H1 (cell line): Measurements from ENCODE around the gene LRP8. TPM values are rescaled to one million over a fixed set of nuclear protein-coding genes. Genes with fewer than 3 reads are reported as not detected.
A peak's percentile ranks its signal among the peaks of the same experiment; 100 is the strongest.

Source experiments
- CTCF ChIA-PET: fragments of 300-600 bp; sonication (Branson Sonifier 250); formaldehyde crosslinking; loops from one replicate; lab custom pipeline; 2021; ENCODE audit not compliant: partially characterized antibody; lab: Charles Lee
- POLR2A ChIA-PET: fragments of 300-600 bp; sonication (Branson Sonifier 250); formaldehyde crosslinking; loops from one replicate; lab custom pipeline; 2021; ENCODE audit warnings: inconsistent platforms; ENCODE audit not compliant: partially characterized antibody; lab: Charles Lee
- DNase-seq, 2 experiments: peaks; one replicate each; pipeline versions ENCODE4 v3.0.0 to v3.0.0-alpha.2; 2010 to 2022; ENCODE audit warnings: low spot score in 2 of 2, low read depth in 1 of 2, mixed read lengths in 1 of 2
- FAIRE-seq: peaks from 2 replicates; lab custom pipeline; 2011; peaks lifted over from hg19 to GRCh38; lab: Jason Lieb, UNC
- H2AFZ ChIP-seq: 2 replicates; pipeline ENCODE4 v1.8.1; 2012; ENCODE audit warnings: low read length, inconsistent platforms
- H2AK5ac ChIP-seq: 2 replicates; pipeline ENCODE4 v1.6.1; 2013; ENCODE audit warnings: low read depth, low read length
- H2BK120ac ChIP-seq: replicated peaks from 2 replicates; pipeline ENCODE3; 2013; ENCODE audit warnings: low read depth, low read length, inconsistent platforms
- H2BK12ac ChIP-seq: 2 replicates; pipeline ENCODE4 v1.6.1; 2013; ENCODE audit warnings: low read depth, low read length
- H2BK15ac ChIP-seq: 2 replicates; pipeline ENCODE4 v1.6.1; 2013; ENCODE audit warnings: low read length
- H2BK20ac ChIP-seq: 2 replicates; pipeline ENCODE4 v1.6.1; 2013; ENCODE audit warnings: low read length
- H2BK5ac ChIP-seq: 2 replicates; pipeline ENCODE4 v1.6.1; 2013; ENCODE audit warnings: low read depth, low read length
- H3K14ac ChIP-seq: 2 replicates; pipeline ENCODE4 v1.6.1; 2013; ENCODE audit warnings: inconsistent platforms; ENCODE audit not compliant: insufficient read length
- H3K18ac ChIP-seq: 2 replicates; pipeline ENCODE4 v1.6.1; 2013; ENCODE audit warnings: low read length; ENCODE audit errors: extremely low read depth
- H3K23ac ChIP-seq: 2 replicates; pipeline ENCODE4 v1.6.1; 2013; ENCODE audit warnings: inconsistent platforms; ENCODE audit not compliant: insufficient read length
- H3K23me2 ChIP-seq: 2 replicates; pipeline ENCODE4 v1.6.1; 2013; ENCODE audit warnings: low read depth, low read length
- H3K27ac ChIP-seq: 2 replicates; pipeline ENCODE4 v1.6.1; 2011; ENCODE audit warnings: low read depth, low read length, inconsistent platforms
- H3K27me3 ChIP-seq, 4 experiments: replicated peaks in 1 of 4; 1 replicate in 1 of 4; 2 replicates in 3 of 4; pipeline versions ENCODE4 v1.6.1 to v1.8.1; 2011 to 2013; ENCODE audit warnings: low read length in 3 of 4, mild to moderate bottlenecking in 3 of 4, inconsistent platforms in 2 of 4, mixed read lengths in 2 of 4, moderate library complexity in 1 of 4; ENCODE audit not compliant: control insufficient read depth in 3 of 4, insufficient read depth in 3 of 4; ENCODE audit errors: extremely low read depth in 1 of 4
- H3K36me3 ChIP-seq, 4 experiments: 2 replicates each; pipeline versions ENCODE4 v1.6.1 to v1.8.1; 2011 to 2013; ENCODE audit warnings: mild to moderate bottlenecking in 4 of 4, low read length in 3 of 4, moderate library complexity in 2 of 4, control low read depth in 1 of 4, inconsistent platforms in 1 of 4; ENCODE audit not compliant: insufficient read depth in 4 of 4, control insufficient read depth in 2 of 4
- H3K4ac ChIP-seq: replicated peaks from 2 replicates; pipeline ENCODE3; 2013; ENCODE audit warnings: low read length, low read depth, mixed read lengths, inconsistent platforms; ENCODE audit not compliant: insufficient read length
- H3K4me1 ChIP-seq, 4 experiments: replicated peaks in 1 of 4; 1 replicate in 1 of 4; 2 replicates in 3 of 4; pipeline versions ENCODE4 v1.6.1 to v1.8.1; 2011 to 2013; ENCODE audit warnings: low read length in 3 of 4, inconsistent platforms in 2 of 4, mixed read lengths in 1 of 4; ENCODE audit not compliant: insufficient read depth in 4 of 4, control insufficient read depth in 3 of 4
- H3K4me2 ChIP-seq, 2 experiments: 2 replicates each; pipeline versions ENCODE4 v1.6.1 to v1.8.1; 2011 to 2013; ENCODE audit warnings: low read depth in 2 of 2, low read length in 2 of 2, control low read depth in 1 of 2, inconsistent platforms in 1 of 2, mild to moderate bottlenecking in 1 of 2; ENCODE audit not compliant: insufficient read depth in 1 of 2
- H3K4me3 ChIP-seq, 4 experiments: fragments of 200-600, 300-600 bp in 1 of 4; sonication (generic), shearing (Covaris generic), sonication (Bioruptor Twin) in 1 of 4; 2 replicates each; pipeline versions ENCODE4 v1.5.1 to v1.8.1; 2011 to 2016; ENCODE audit warnings: low read length in 4 of 4, low read depth in 3 of 4, control low read depth in 2 of 4, inconsistent platforms in 2 of 4, mild to moderate bottlenecking in 2 of 4, mixed read lengths in 1 of 4, moderate library complexity in 1 of 4; ENCODE audit not compliant: insufficient read depth in 2 of 4; ENCODE audit errors: extremely low read depth in 1 of 4
- H3K56ac ChIP-seq: replicated peaks from 2 replicates; pipeline ENCODE3; 2013; ENCODE audit warnings: low read depth, mild to moderate bottlenecking, mixed read lengths, low read length, inconsistent platforms; ENCODE audit not compliant: insufficient read length
- H3K79me1 ChIP-seq: 2 replicates; pipeline ENCODE4 v1.6.1; 2013; ENCODE audit warnings: low read depth, low read length, control low read depth
- H3K79me2 ChIP-seq, 2 experiments: 2 replicates each; pipeline versions ENCODE4 v1.6.1 to v1.8.1; 2012 to 2013; ENCODE audit warnings: low read length in 2 of 2, mild to moderate bottlenecking in 2 of 2, inconsistent platforms in 1 of 2; ENCODE audit not compliant: insufficient read depth in 2 of 2, control insufficient read depth in 1 of 2
- H3K9ac ChIP-seq, 4 experiments: replicated peaks in 1 of 4; 1 replicate in 1 of 4; 2 replicates in 3 of 4; pipeline versions ENCODE4 v1.6.1 to v1.8.1; 2011 to 2013; ENCODE audit warnings: low read depth in 3 of 4, low read length in 3 of 4, control low read depth in 2 of 4, mild to moderate bottlenecking in 2 of 4, moderate library complexity in 2 of 4, inconsistent platforms in 1 of 4; ENCODE audit errors: extremely low read depth in 1 of 4
- H3K9me3 ChIP-seq, 2 experiments: 2 replicates each; pipeline versions ENCODE4 v1.6.1 to v1.8.1; 2012 to 2013; ENCODE audit warnings: mild to moderate bottlenecking in 2 of 2, moderate library complexity in 2 of 2, control low read depth in 1 of 2, inconsistent platforms in 1 of 2, low read depth in 1 of 2, low read length in 1 of 2, mixed read lengths in 1 of 2; ENCODE audit not compliant: insufficient read depth in 2 of 2
- H4K20me1 ChIP-seq, 2 experiments: replicated peaks in 1 of 2; 2 replicates each; pipeline versions ENCODE3 to v1.8.1; 2011 to 2013; ENCODE audit warnings: inconsistent platforms in 2 of 2, low read length in 2 of 2, mild to moderate bottlenecking in 1 of 2; ENCODE audit not compliant: insufficient read depth in 2 of 2, control insufficient read depth in 1 of 2
- H4K5ac ChIP-seq: 2 replicates; pipeline ENCODE4 v1.6.1; 2013; ENCODE audit warnings: low read length, low read depth, mixed read lengths, inconsistent platforms; ENCODE audit not compliant: insufficient read length
- H4K8ac ChIP-seq: 2 replicates; pipeline ENCODE4 v1.8.0; 2013; ENCODE audit warnings: mild to moderate bottlenecking, moderate library complexity, low read length, inconsistent platforms; ENCODE audit not compliant: insufficient read depth; ENCODE audit errors: extremely low read depth
- H4K91ac ChIP-seq: replicated peaks from 2 replicates; pipeline ENCODE3; 2013; ENCODE audit warnings: low read length, mixed read lengths, inconsistent platforms; ENCODE audit not compliant: insufficient read length
- ASH2L ChIP-seq: fragments of 200-600, 300-600 bp; sonication (generic); IDR thresholded peaks from one replicate; pipeline ENCODE4 v1.7.1; 2017; ENCODE audit warnings: low read length
- BRCA1 ChIP-seq: IDR thresholded peaks from 2 replicates; pipeline ENCODE4 v1.6.1; 2012; ENCODE audit warnings: low read depth, low read length, improper control_type of control experiment
- EZH2 ChIP-seq: fragments of 200-600 bp; sonication (generic); IDR thresholded peaks from 2 replicates; pipeline ENCODE4 v1.7.1; 2012; ENCODE audit warnings: low read depth, mild to moderate bottlenecking, moderate library complexity, low read length, inconsistent platforms; ENCODE audit not compliant: severe bottlenecking
- FOSL1 ChIP-seq: IDR thresholded peaks from 2 replicates; pipeline ENCODE4 v1.6.1; 2011; ENCODE audit warnings: mild to moderate bottlenecking, low read depth, low read length, moderate library complexity; ENCODE audit not compliant: insufficient read depth
- GTF2F1 ChIP-seq: IDR thresholded peaks from 2 replicates; pipeline ENCODE4 v1.6.1; 2012; ENCODE audit warnings: low read depth, low read length, improper control_type of control experiment, borderline replicate concordance
- KDM5A ChIP-seq: fragments of 200-600 bp; IDR thresholded peaks from 2 replicates; pipeline ENCODE4 v1.7.1; 2012; ENCODE audit warnings: mild to moderate bottlenecking, low read length, inconsistent platforms, mixed read lengths
- NRF1 ChIP-seq: IDR thresholded peaks from 2 replicates; pipeline ENCODE4 v1.6.1; 2011; ENCODE audit warnings: mild to moderate bottlenecking, low read depth, low read length, improper control_type of control experiment
- RNF2 ChIP-seq: fragments of 200-900, 300-1000 bp; sonication (generic); IDR thresholded peaks from 2 replicates; pipeline ENCODE4 v1.7.1; 2016; ENCODE audit warnings: borderline replicate concordance, low read depth, mild to moderate bottlenecking, antibody characterized with exemption, low read length; ENCODE audit not compliant: poor library complexity, severe bottlenecking; ENCODE audit errors: missing control alignments
- SIRT6 ChIP-seq: IDR thresholded peaks from one replicate; pipeline ENCODE4 v1.7.1; 2012; ENCODE audit warnings: low read length, inconsistent platforms
- SIX5 ChIP-seq: IDR thresholded peaks from 2 replicates; pipeline ENCODE4 v1.6.1; 2011; ENCODE audit warnings: mild to moderate bottlenecking, low read depth, low read length
- SP2 ChIP-seq: IDR thresholded peaks from 2 replicates; pipeline ENCODE4 v1.6.1; 2012; ENCODE audit warnings: mild to moderate bottlenecking, low read length, inconsistent platforms
- SRF ChIP-seq: IDR thresholded peaks from 2 replicates; pipeline ENCODE4 v1.6.1; 2011; ENCODE audit warnings: mild to moderate bottlenecking, low read depth, low read length, moderate library complexity
- TEAD4 ChIP-seq: IDR thresholded peaks from 2 replicates; pipeline ENCODE4 v1.6.1; 2012; ENCODE audit warnings: low read depth, low read length, inconsistent platforms, mixed read lengths
- WGBS, 2 experiments: shearing (Covaris generic) in 1 of 2; methylation state at CpG; one replicate each; pipeline versions ENCODE4 v1.1.6 to v1.1.7; 2013 to 2015; ENCODE audit warnings: low lambda C conversion rate in 2 of 2, mixed read lengths in 2 of 2, inconsistent platforms in 1 of 2, low coverage in 1 of 2, missing lambda C conversion rate in 1 of 2; ENCODE audit not compliant: insufficient replicate concordance in 2 of 2, insufficient coverage in 1 of 2, insufficient read length in 1 of 2; ENCODE audit errors: extremely low coverage in 1 of 2, missing lambda C conversion rate in 1 of 2; 5-methylcytosine and 5-hydroxymethylcytosine counted together
- polyA plus RNA-seq, 7 experiments: library from polyadenylated mRNA; depleted of rRNA in 3 of 7; stranded (reverse) in 5 of 7; unstranded in 2 of 7; fragments of >200 nt in 5 of 7; fragments of 200-250 nt in 2 of 7; gene quantifications; 1 replicate in 5 of 7; 2 replicates in 1 of 7; 4 replicates in 1 of 7; pipeline versions ENCODE4 v1.2.1 to v1.2.3, GENCODE V29; 2011 to 2013; ENCODE audit warnings: missing spikeins in 2 of 7, mixed read lengths in 2 of 7
- total RNA-seq: library from RNA; stranded (reverse); fragmentation: NEBNext Ultra II Directional; extraction: Animal tissue kit (Norgen Biotek cat#: 25700); gene quantifications from 2 replicates; pipeline ENCODE4 v1.2.1, GENCODE V29; 2021

The LRP8 gene
- total and polyA plus RNA-seq, 2 of the 8 experiments (the other 6 are each of a cell fraction or from before 2014, with no cell fraction given), result 63.2 to 66.4 TPM

DNA sequence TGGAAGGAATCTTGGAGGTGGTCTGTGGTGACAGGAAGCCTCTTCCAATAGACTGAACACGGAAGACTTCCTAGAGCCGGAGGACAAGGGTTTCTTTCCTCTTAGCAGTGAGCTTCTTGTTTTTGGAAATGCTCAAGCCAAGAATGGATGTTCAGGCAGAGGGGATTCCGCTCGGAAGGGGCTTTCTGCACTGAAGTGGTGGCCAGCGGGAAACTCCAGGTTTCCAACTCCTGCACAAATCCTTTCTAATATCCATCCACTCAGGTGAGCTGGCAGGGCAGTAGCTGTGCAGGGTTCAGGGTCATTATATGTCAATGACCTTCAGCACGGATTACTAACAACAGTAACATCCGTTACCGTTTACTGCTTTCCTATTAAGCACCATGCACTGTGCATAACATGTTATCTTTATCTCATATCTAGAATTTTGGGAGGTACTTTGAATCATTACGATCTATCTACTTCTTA is 131.8 kb downstream of the LRP8 start:
- Histone ChIP-seq H3K79me1 (no peaks in the 10 kb centered on the region; the same call in none of the 2 replicates), H4K91ac (no peak overlapping the region), H4K8ac (no peak overlapping the region), H2BK15ac (0 out of 2 replicates have a peak overlapping the region, but pooled peaks have one; percentile 63), H2BK120ac (no peak overlapping the region), H3K27me3 (peaks cover 0 to 4% (median 1%) of the 10 kb centered on the region in 4 experiments; a peak in 4 of 7 replicates), H2AK5ac (no peak overlapping the region), H4K5ac (no peak overlapping the region), H2BK20ac (no peak overlapping the region; the same call in 1 of the 2 replicates), H3K9me3 (no peaks in the 10 kb centered on the region), H3K23ac (no peak overlapping the region), H3K4me3 (peak overlapping the region; percentile 73 to 93 (median 88); a peak in 7 of 8 replicates), H3K4me1 (peaks cover 2 to 6% (median 4%) of the 10 kb centered on the region in 4 experiments; a peak in 4 of 7 replicates), H3K79me2 (peaks cover 0 to 8% of the 10 kb centered on the region in 2 experiments; a peak in 1 of 4 replicates), H3K4me2 (peak overlapping the region; percentile 75 to 93), H2BK5ac (no peak overlapping the region), H3K18ac (0 out of 2 replicates have a peak overlapping the region, but pooled peaks have one; percentile 39), H2BK12ac (peak overlapping the region; percentile 84; the same call in 1 of the 2 replicates), H3K9ac (peak overlapping the region in 1 of 4 experiments; percentile 66; a peak in 2 of 7 replicates), H3K14ac (no peak overlapping the region), H3K27ac (no peak overlapping the region), H3K36me3 (peaks cover 0 to 7% (median 0%) of the 10 kb centered on the region in 4 experiments; a peak in 1 of 8 replicates), H4K20me1 (no peaks in the 10 kb centered on the region), H2AFZ (peak overlapping the region; percentile 70; the same call in 1 of the 2 replicates), H3K56ac (no peak overlapping the region), H3K4ac (no peak overlapping the region), H3K23me2 (peaks cover 5% of the 10 kb centered on the region)
- FAIRE-seq (no peak), DNase-seq (no peak)
- ChIA-PET CTCF (interaction anchor here (0.7 to 5.7 kb wide), 3 partner anchors 10 to 20 kb away, joined by 3 to 42 read pairs (median 5); no protein-coding TSS in a partner anchor), POLR2A (interaction anchor here (0.7 to 1.3 kb wide), 7 partner anchors 11 to 194 kb away, joined by 3 to 5 read pairs (median 3); partner anchors contain the start of gene CZIB)
- TF ChIP-seq TEAD4 (no peak), SP2 (no peak), KDM5A (no peak), SIRT6 (no peak), RNF2 (no peak), NRF1 (no peak), BRCA1 (no peak), GTF2F1 (no peak), ASH2L (no peak), FOSL1 (no peak), EZH2 (no peak), SIX5 (no peak), SRF (no peak)
- WGBS, 2 experiments, result 48% methylated on average over 9 of the region's 9 CpGs; no CpG with 5 or more reads in 1 of the 2 experiments
